Measurements from ENCODE around the gene COX6A1.
A peak's percentile ranks its signal among the peaks of the same experiment; 100 is the strongest.

Gene COX6A1

GRCh38 chr12:120457133-120457532 lies 19.2 kb downstream of the COX6A1 start:
- peak; percentile 39 for DNase-seq
- in situ Hi-C loops (cut with HindIII; ENCODE audit: low pct_ligation_motif_present, low pct_unique_long_range_greater_than_20kb, low sequenced_read_pairs) = no loop called here

- DNase-seq = no peak
- in situ Hi-C loops (cut with HindIII; ENCODE audit: low pct_ligation_motif_present, low pct_unique_long_range_greater_than_20kb, low sequenced_read_pairs) = no loop called here
Observed at GRCh38 chr12:120460157-120460556, 22.2 kb downstream of the COX6A1 start.

GRCh38 chr12:120462099-120462640 lies 24.3 kb downstream of the COX6A1 start:
- in situ Hi-C loops (cut with HindIII; ENCODE audit: low pct_ligation_motif_present, low pct_unique_long_range_greater_than_20kb, low sequenced_read_pairs) = no loop called here
- no peak for DNase-seq

GRCh38 chr12:120463712-120464111 lies 25.8 kb downstream of the COX6A1 start:
- in situ Hi-C loops (cut with HindIII; ENCODE audit: low pct_ligation_motif_present, low pct_unique_long_range_greater_than_20kb, low sequenced_read_pairs) = no loop called here
- DNase-seq = no peak

- DNase-seq = no peak
- in situ Hi-C loops (cut with HindIII; ENCODE audit: low pct_ligation_motif_present, low pct_unique_long_range_greater_than_20kb, low sequenced_read_pairs) = no loop called here
Observed at GRCh38 chr12:120465756-120466155, 27.8 kb downstream of the COX6A1 start.

- in situ Hi-C loops (cut with HindIII; ENCODE audit: low pct_ligation_motif_present, low pct_unique_long_range_greater_than_20kb, low sequenced_read_pairs) = no loop called here
- DNase-seq = peak; percentile 68
Observed at GRCh38 chr12:120466560-120467315, 28.8 kb downstream of the COX6A1 start.

GRCh38 chr12:120467439-120467838 lies 29.5 kb downstream of the COX6A1 start:
- DNase-seq = no peak
- in situ Hi-C loops (cut with HindIII; ENCODE audit: low pct_ligation_motif_present, low pct_unique_long_range_greater_than_20kb, low sequenced_read_pairs) = no loop called here

GRCh38 chr12:120468325-120468820 lies 30.5 kb downstream of the COX6A1 start:
- in situ Hi-C loops (cut with HindIII; ENCODE audit: low pct_ligation_motif_present, low pct_unique_long_range_greater_than_20kb, low sequenced_read_pairs) = no loop called here
- peak; percentile 77 for DNase-seq

GRCh38 chr12:120468821-120469449 lies 31.0 kb downstream of the COX6A1 start:
- no peak for DNase-seq
- in situ Hi-C loops (cut with HindIII; ENCODE audit: low pct_ligation_motif_present, low pct_unique_long_range_greater_than_20kb, low sequenced_read_pairs) = no loop called here

GRCh38 chr12:120469450-120470149 lies 31.7 kb downstream of the COX6A1 start, which contains the start of gene SRSF9:
SRSF9 (minus strand) TSS chr12:120469748; CDS start chr12:120469609, 139 bp downstream.
- peak; percentile 99 for DNase-seq
- in situ Hi-C loops (cut with HindIII; ENCODE audit: low pct_ligation_motif_present, low pct_unique_long_range_greater_than_20kb, low sequenced_read_pairs) = no loop called here

- in situ Hi-C loops (cut with HindIII; ENCODE audit: low pct_ligation_motif_present, low pct_unique_long_range_greater_than_20kb, low sequenced_read_pairs) = no loop called here
- peak; percentile 38 for DNase-seq
Observed at GRCh38 chr12:120470150-120470784, 32.4 kb downstream of the COX6A1 start.

- DNase-seq = no peak
- in situ Hi-C loops (cut with HindIII; ENCODE audit: low pct_ligation_motif_present, low pct_unique_long_range_greater_than_20kb, low sequenced_read_pairs) = no loop called here
Observed at GRCh38 chr12:120472521-120472920, 34.6 kb downstream of the COX6A1 start.

GRCh38 chr12:120473807-120474615 lies 36.1 kb downstream of the COX6A1 start:
- in situ Hi-C loops (cut with HindIII; ENCODE audit: low pct_ligation_motif_present, low pct_unique_long_range_greater_than_20kb, low sequenced_read_pairs) = no loop called here
- DNase-seq = no peak

GRCh38 chr12:120474616-120474960 lies 36.7 kb downstream of the COX6A1 start:
- DNase-seq = peak; percentile 84

GRCh38 chr12:120475643-120476042 lies 37.7 kb downstream of the COX6A1 start:
- in situ Hi-C loops (cut with HindIII; ENCODE audit: low pct_ligation_motif_present, low pct_unique_long_range_greater_than_20kb, low sequenced_read_pairs) = no loop called here
- DNase-seq = no peak

More at GRCh38 chr12:120474616-120474960, 36.7 kb downstream of the COX6A1 start:
- in situ Hi-C loops (cut with HindIII; ENCODE audit: low pct_ligation_motif_present, low pct_unique_long_range_greater_than_20kb, low sequenced_read_pairs) = no loop called here

- in situ Hi-C loops (cut with HindIII; ENCODE audit: low pct_ligation_motif_present, low pct_unique_long_range_greater_than_20kb, low sequenced_read_pairs) = no loop called here
- no peak for DNase-seq
Observed at GRCh38 chr12:120479458-120479857, 41.5 kb downstream of the COX6A1 start.

GRCh38 chr12:120480211-120480610 lies 42.3 kb downstream of the COX6A1 start:
- no peak for DNase-seq
- in situ Hi-C loops (cut with HindIII; ENCODE audit: low pct_ligation_motif_present, low pct_unique_long_range_greater_than_20kb, low sequenced_read_pairs) = no loop called here
